ENCODE data around the gene CSN2. TPM values are rescaled to one million over a fixed set of nuclear protein-coding genes. Genes with fewer than 3 reads are reported as not detected.

Gene CSN2, protein sequence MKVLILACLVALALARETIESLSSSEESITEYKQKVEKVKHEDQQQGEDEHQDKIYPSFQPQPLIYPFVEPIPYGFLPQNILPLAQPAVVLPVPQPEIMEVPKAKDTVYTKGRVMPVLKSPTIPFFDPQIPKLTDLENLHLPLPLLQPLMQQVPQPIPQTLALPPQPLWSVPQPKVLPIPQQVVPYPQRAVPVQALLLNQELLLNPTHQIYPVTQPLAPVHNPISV
- not detected in 2 replicates for total RNA-seq

DNA sequence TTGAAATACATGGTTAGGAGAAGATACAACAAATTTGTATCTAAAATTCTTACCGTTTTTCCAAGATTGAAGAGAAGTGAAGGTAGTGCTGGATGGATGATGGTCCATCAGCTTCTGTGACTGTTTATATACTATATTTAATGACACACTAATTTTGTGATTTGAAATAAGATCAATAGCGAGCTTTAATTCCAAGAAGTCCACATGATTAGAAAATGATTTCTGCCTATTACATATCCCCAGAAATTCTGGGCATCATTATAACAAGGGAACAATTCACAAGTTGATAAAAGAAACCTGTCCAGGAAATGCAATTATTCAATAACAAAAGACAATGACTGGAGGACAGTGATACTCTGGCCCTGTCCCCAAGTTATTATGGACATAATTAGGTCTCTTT, at the start of gene CSN2:
Gene CSN2, minus strand, starts transcription at position 101 of the 400 bp plus-strand sequence. CDS start 4,733 bp downstream, outside the sequence.

DNA sequence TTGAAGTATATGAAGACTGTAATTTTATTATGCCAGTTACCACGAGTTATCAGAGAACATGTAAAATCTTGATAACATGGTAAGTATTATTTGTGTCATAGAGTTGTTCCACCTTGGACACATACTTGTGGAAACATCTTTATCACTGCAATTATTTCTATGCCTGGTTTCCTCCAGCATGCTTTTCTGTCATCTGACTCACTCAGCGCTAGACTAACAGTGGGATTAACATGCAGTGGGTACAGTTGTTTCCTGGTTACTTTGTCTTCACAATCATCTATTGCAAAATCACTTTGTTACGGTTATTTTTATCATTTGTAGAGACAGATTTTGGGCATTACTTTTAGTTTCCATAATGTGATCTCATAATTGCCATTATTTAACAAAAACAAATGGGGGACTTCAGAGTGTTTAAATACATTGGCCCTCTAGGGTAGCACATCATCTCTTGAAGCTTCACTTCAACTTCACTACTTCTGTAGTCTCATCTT, 30.0 kb upstream of the CSN2 start, which contains the start of gene STATH:
Gene STATH, plus strand, starts transcription at position 441 of the 491 bp plus-strand sequence. CDS start 2,472 bp downstream, outside the sequence.

DNA sequence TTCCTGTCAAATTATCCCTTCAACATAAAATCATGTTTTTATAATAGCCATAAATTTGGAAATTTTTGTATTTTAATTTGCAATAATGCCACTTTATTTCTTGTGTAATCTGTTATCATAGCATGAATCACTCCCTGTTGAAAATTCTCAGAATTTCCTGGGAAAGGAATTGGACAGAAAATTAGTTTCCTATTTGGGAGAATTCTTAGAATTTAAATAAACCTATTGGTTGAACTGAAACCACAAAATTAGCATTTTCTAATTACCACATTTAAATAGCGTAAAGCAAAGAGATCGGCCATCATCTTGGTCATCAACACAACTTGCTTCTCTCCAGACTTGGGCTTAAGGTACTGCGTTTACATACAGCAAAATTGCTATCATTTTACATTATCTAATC, 34.8 kb downstream of the CSN2 start, which contains the start of gene CSN1S1:
Gene CSN1S1, plus strand, starts transcription at position 301 of the 400 bp plus-strand sequence. CDS start 1,488 bp downstream, outside the sequence.

Other genes with a start within 250 kb of the CSN2 start
- not detected in 2 replicates for gene SULT1B1, start 205.1 kb downstream of the CSN2 start, total RNA-seq
- not detected in 2 replicates for gene SULT1E1, start 105.6 kb downstream of the CSN2 start, total RNA-seq
- gene CSN1S1, start 34.7 kb downstream of the CSN2 start, total RNA-seq, result not detected in 2 replicates
- gene STATH, start 30.2 kb upstream of the CSN2 start, total RNA-seq, result not detected in 2 replicates
- gene HTN3, start 62.7 kb upstream of the CSN2 start, total RNA-seq, result not detected in 2 replicates
- not detected in 2 replicates for gene HTN1, start 84.7 kb upstream of the CSN2 start, total RNA-seq
- gene PRR27, start 188.5 kb upstream of the CSN2 start, total RNA-seq, result not detected in 2 replicates
- gene ODAM, start 230.0 kb upstream of the CSN2 start, total RNA-seq, result not detected in 2 replicates

All from placental pericyte (primary cell).